SK-N-SH (cell line): ENCODE data around the gene LRRIQ3. TPM values are rescaled to one million over a fixed set of nuclear protein-coding genes. Genes with fewer than 3 reads are reported as not detected.

Experiments used
- CTCF ChIA-PET: fragments of 300-600, 350-600 bp; formaldehyde crosslinking; extraction: SDS; loops from one replicate; lab custom pipeline; 2021; lab: Yijun Ruan, JAX
- POLR2A ChIA-PET: fragments of 350-600 bp; sonication (Branson Sonifier 250); formaldehyde crosslinking; extraction: SDS; loops from one replicate; lab custom pipeline; 2020; ENCODE audit warnings: antibody characterized with exemption, inconsistent platforms; lab: Yijun Ruan, JAX
- DNase-seq: peaks from one replicate; pipeline ENCODE4 v3.0.0; 2012
- H2AFZ ChIP-seq: fragments of 200-600 bp; sonication (generic); 2 replicates; pipeline ENCODE4 v1.8.1; 2016; ENCODE audit warnings: antibody characterized with exemption, mild to moderate bottlenecking, low read depth
- H3F3A ChIP-seq: fragments of 200-600 bp; sonication (generic); replicated peaks from 2 replicates; pipeline ENCODE3; 2016; ENCODE audit warnings: antibody characterized with exemption, mild to moderate bottlenecking; ENCODE audit not compliant: insufficient read depth
- H3K27ac ChIP-seq, 2 experiments: fragments of 200-500 bp in 1 of 2; fragments of 200-600 bp in 1 of 2; sonication (Bioruptor generic) in 1 of 2; sonication (generic), shearing (Covaris generic) in 1 of 2; 2 replicates each; pipeline versions ENCODE4 v1.5.1 to v1.6.1; 2014 to 2016; ENCODE audit warnings: low read depth in 2 of 2, inconsistent platforms in 1 of 2, low read length in 1 of 2, mild to moderate bottlenecking in 1 of 2, mixed read lengths in 1 of 2
- H3K27me3 ChIP-seq: fragments of 200-600 bp; sonication (generic), shearing (Covaris generic); 2 replicates; pipeline ENCODE4 v1.6.1; 2016; ENCODE audit warnings: mixed run types; ENCODE audit not compliant: insufficient read depth
- H3K36me3 ChIP-seq, 2 experiments: fragments of 200-500 bp in 1 of 2; fragments of 200-600 bp in 1 of 2; sonication (Bioruptor generic) in 1 of 2; sonication (generic) in 1 of 2; replicated peaks in 1 of 2; 2 replicates each; pipeline versions ENCODE3 to v1.5.1; 2014 to 2016; ENCODE audit warnings: low read length in 1 of 2, mild to moderate bottlenecking in 1 of 2; ENCODE audit not compliant: insufficient read depth in 2 of 2, control insufficient read depth in 1 of 2
- H3K4me1 ChIP-seq, 2 experiments: fragments of 200-500 bp in 1 of 2; fragments of 200-600 bp in 1 of 2; sonication (Bioruptor generic) in 1 of 2; sonication (generic), shearing (Covaris generic) in 1 of 2; 2 replicates each; pipeline versions ENCODE4 v1.5.1 to v1.6.1; 2014 to 2016; ENCODE audit warnings: low read depth in 1 of 2, low read length in 1 of 2, mixed run types in 1 of 2; ENCODE audit not compliant: insufficient read depth in 2 of 2, control insufficient read depth in 1 of 2
- H3K4me2 ChIP-seq: fragments of 200-600 bp; sonication (generic), shearing (Covaris generic); 2 replicates; pipeline ENCODE4 v1.6.1; 2017; ENCODE audit warnings: mixed run types
- H3K4me3 ChIP-seq, 2 experiments: fragments of 200-500 bp in 1 of 2; fragments of 200-600 bp in 1 of 2; sonication (Bioruptor generic) in 1 of 2; sonication (generic), shearing (Covaris generic) in 1 of 2; 2 replicates each; pipeline versions ENCODE4 v1.5.1 to v1.8.1; 2014 to 2016; ENCODE audit warnings: low read depth in 2 of 2, inconsistent platforms in 1 of 2, low read length in 1 of 2, mild to moderate bottlenecking in 1 of 2, mixed read lengths in 1 of 2, moderate library complexity in 1 of 2
- H3K79me2 ChIP-seq: fragments of 200-600 bp; sonication (generic); 2 replicates; pipeline ENCODE4 v1.8.1; 2017; ENCODE audit warnings: mild to moderate bottlenecking; ENCODE audit not compliant: insufficient read depth
- H3K9ac ChIP-seq: fragments of 200-600 bp; sonication (generic); 2 replicates; pipeline ENCODE4 v1.6.1; 2017; ENCODE audit warnings: mixed run types
- H3K9me2 ChIP-seq: fragments of 200-600 bp; sonication (generic); 2 replicates; pipeline ENCODE4 v1.6.1; 2017; ENCODE audit warnings: mixed run types
- H3K9me3 ChIP-seq: fragments of 200-600 bp; sonication (generic); 2 replicates; pipeline ENCODE4 v1.6.1; 2017; ENCODE audit warnings: mixed run types, mild to moderate bottlenecking, moderate library complexity
- H4K20me1 ChIP-seq: fragments of 200-600 bp; sonication (generic); 2 replicates; pipeline ENCODE4 v1.6.1; 2017; ENCODE audit warnings: mild to moderate bottlenecking, mixed run types; ENCODE audit not compliant: insufficient read depth
- CTCF ChIP-seq: fragments of 200-600 bp; sonication (generic); IDR thresholded peaks from 2 replicates; pipeline ENCODE4 v1.6.1; 2017; ENCODE audit warnings: antibody characterized with exemption, mild to moderate bottlenecking, moderate library complexity
- EP300 ChIP-seq, 2 experiments: IDR thresholded peaks; 2 replicates each; pipeline versions ENCODE4 v1.4.0 to v1.6.1; 2012; ENCODE audit warnings: borderline replicate concordance in 1 of 2, low read depth in 1 of 2, low read length in 1 of 2
- EZH2phosphoT487 ChIP-seq: fragments of 200-600 bp; sonication (generic); IDR thresholded peaks from 2 replicates; pipeline ENCODE4 v1.6.1; 2017; ENCODE audit warnings: low read depth, mixed run types, mild to moderate bottlenecking, antibody characterized with exemption, moderate library complexity, borderline replicate concordance
- FOSL2 ChIP-seq: IDR thresholded peaks from 2 replicates; pipeline ENCODE4 v1.4.0; 2012; ENCODE audit warnings: low read depth, mild to moderate bottlenecking, moderate library complexity, borderline replicate concordance
- GABPA ChIP-seq: IDR thresholded peaks from 2 replicates; pipeline ENCODE4 v1.4.0; 2012; ENCODE audit warnings: low read depth, mild to moderate bottlenecking
- GATA2 ChIP-seq: sonication (generic); formaldehyde crosslinking; IDR thresholded peaks from 2 replicates; pipeline ENCODE4 v1.5.0; 2020; ENCODE audit warnings: mild to moderate bottlenecking, missing genetic modification reagents
- IRF3 ChIP-seq: fragments of 150-350 bp; IDR thresholded peaks from 2 replicates; pipeline ENCODE4 v1.6.1; 2016; ENCODE audit warnings: mild to moderate bottlenecking, low read depth, low read length
- JUND ChIP-seq: IDR thresholded peaks from 2 replicates; pipeline ENCODE4 v1.4.0; 2012
- MEF2A ChIP-seq: IDR thresholded peaks from 2 replicates; pipeline ENCODE4 v1.4.0; 2012; ENCODE audit warnings: low read depth, borderline replicate concordance
- RAD21 ChIP-seq: IDR thresholded peaks from 2 replicates; pipeline ENCODE4 v1.6.1; 2012; ENCODE audit warnings: mild to moderate bottlenecking, low read length
- RCOR1 ChIP-seq: fragments of 150-350 bp; IDR thresholded peaks from 2 replicates; pipeline ENCODE4 v1.6.1; 2017; ENCODE audit warnings: antibody characterized with exemption, low read length
- SIN3A ChIP-seq: IDR thresholded peaks from 2 replicates; pipeline ENCODE4 v1.6.1; 2012; ENCODE audit warnings: low read depth, mild to moderate bottlenecking, low read length, moderate library complexity, borderline replicate concordance
- SMC3 ChIP-seq: IDR thresholded peaks from 2 replicates; pipeline ENCODE4 v1.6.1; 2012; ENCODE audit warnings: low read depth, low read length, improper control_type of control experiment
- TCF12 ChIP-seq: IDR thresholded peaks from 2 replicates; pipeline ENCODE4 v1.4.0; 2012
- TEAD4 ChIP-seq: IDR thresholded peaks from 2 replicates; pipeline ENCODE4 v1.4.0; 2012; ENCODE audit warnings: mild to moderate bottlenecking, borderline replicate concordance; ENCODE audit not compliant: insufficient read depth
- USF1 ChIP-seq: IDR thresholded peaks from 2 replicates; pipeline ENCODE4 v1.4.0; 2012; ENCODE audit warnings: low read depth, borderline replicate concordance
- YY1 ChIP-seq: IDR thresholded peaks from 2 replicates; pipeline ENCODE4 v1.4.0; 2012; ENCODE audit warnings: low read depth, mild to moderate bottlenecking
- ZBTB33 ChIP-seq: IDR thresholded peaks from 2 replicates; pipeline ENCODE4 v1.4.0; 2012; ENCODE audit warnings: low read depth, borderline replicate concordance
- WGBS: methylation state at CpG from one replicate; pipeline ENCODE4 v1.1.6; 2017; ENCODE audit warnings: low lambda C conversion rate; 5-methylcytosine and 5-hydroxymethylcytosine counted together
- polyA plus RNA-seq, 3 experiments: library from polyadenylated mRNA; depleted of rRNA; stranded (reverse); fragments of >200 nt; gene quantifications; 2 replicates each; pipeline ENCODE4 v1.2.3, GENCODE V29; 2012
- TF ChIP-seq, protein P1 (sequence below): IDR thresholded peaks from 2 replicates; pipeline ENCODE4 v1.4.0; 2012; ENCODE audit warnings: low read depth

The LRRIQ3 gene
- polyA plus RNA-seq, 1 of the 3 experiments (the other 2 are of a cell fraction) = 0.56 TPM

DNA sequence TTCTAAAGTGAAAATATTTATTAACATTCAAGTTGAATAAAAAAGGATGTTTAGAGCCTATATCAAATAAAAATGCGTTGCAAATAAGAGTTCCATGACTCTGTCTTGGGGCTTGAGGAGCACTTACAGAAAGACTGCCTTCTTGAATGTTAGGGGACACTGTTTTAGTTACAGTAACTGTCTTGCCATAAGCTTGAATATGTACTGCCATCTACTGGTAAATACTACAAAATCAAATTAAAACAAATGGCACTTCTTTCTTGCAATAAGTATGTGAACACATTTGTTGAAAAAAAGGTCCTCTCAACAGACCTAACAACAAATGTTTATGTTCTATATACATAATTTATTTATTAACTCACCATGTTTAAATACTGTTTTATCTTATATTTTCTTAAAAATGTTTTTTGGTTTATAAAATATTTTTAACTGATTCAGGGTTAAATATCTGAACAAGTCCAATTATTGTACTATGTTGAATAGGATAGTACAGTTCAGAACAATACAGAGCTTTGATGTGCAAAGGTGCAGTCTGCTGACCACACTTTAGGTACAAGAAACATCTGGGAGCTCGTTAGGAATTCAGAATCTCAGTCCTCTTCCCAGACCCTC, 199.5 kb downstream of the LRRIQ3 start:
- Histone ChIP-seq H3K9me3 (no peaks in the 10 kb centered on the region), H3K27me3 (no peaks in the 10 kb centered on the region), H3K4me1 (no peaks in the 10 kb centered on the region), H3K27ac (no peak overlapping the region), H3K36me3 (no peaks in the 10 kb centered on the region), H2AFZ (no peak overlapping the region), H3K4me3 (no peak overlapping the region), H3K4me2 (no peak overlapping the region), H3K79me2 (no peaks in the 10 kb centered on the region), H4K20me1 (no peaks in the 10 kb centered on the region), H3K9ac (no peak overlapping the region), H3F3A (no peaks in the 10 kb centered on the region), H3K9me2 (no peaks in the 10 kb centered on the region)
- POLR2A ChIA-PET = no interaction called here
- TF ChIP-seq TEAD4 (no peak), GATA2 (CRISPR knock-in tag) (no peak), SMC3 (peak; percentile 37), RAD21 (peak; percentile 84), FOSL2 (no peak), ZBTB33 (no peak), SIN3A (no peak), CTCF (peak; percentile 65)
- WGBS = 0% methylated on average over 2 of the region's 2 CpGs
- DNase-seq = peak; percentile 18
- CTCF ChIA-PET = interaction anchor here (0.6 to 2.3 kb wide), 13 partner anchors 11 to 1274 kb away, joined by 3 to 6 read pairs (median 4); no protein-coding TSS in a partner anchor

DNA sequence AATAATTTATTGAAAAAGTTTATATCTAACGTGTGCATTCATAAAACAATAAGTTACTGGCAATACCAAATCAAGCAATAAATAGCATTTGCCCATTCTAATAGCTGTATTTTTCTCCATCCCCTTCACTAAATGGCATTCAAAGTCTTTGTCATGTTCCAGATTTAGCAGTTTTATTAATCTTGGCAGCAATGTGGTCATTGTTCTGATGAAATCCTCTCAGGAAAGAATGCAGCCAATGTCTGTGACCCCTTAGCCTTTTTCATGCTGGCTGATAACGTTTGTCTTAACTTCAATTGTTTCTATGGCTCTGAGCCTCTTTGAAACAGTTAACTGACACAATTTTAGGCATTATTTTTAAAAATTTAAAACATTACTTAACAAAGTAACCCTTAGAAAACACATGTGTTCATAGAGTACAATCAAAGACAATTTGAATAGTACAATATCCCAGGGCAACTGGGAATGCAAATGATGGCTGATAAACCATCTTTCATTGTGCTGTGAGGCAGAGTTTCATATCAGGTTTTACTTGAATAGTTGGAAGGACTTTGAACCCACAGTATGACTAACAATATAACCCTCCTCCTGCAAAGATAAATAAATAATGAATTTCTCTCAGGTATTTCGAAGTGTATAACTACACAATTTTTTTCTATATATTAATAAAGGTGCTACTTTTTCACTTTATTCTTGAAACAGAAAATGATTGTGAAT, 217.5 kb downstream of the LRRIQ3 start:
- no peaks in the 10 kb centered on the region for H3F3A ChIP-seq
- no peak overlapping the region for H3K4me3 ChIP-seq
- no peaks in the 10 kb centered on the region for H3K36me3 ChIP-seq
- H3K4me1 ChIP-seq = no peaks in the 10 kb centered on the region
- 10% methylated on average over 3 of the region's 3 CpGs for WGBS
- H3K9me3 ChIP-seq = no peaks in the 10 kb centered on the region
- H4K20me1 ChIP-seq = no peaks in the 10 kb centered on the region
- H3K9me2 ChIP-seq = no peaks in the 10 kb centered on the region
- DNase-seq = no peak
- no peaks in the 10 kb centered on the region for H3K27me3 ChIP-seq
- H3K4me2 ChIP-seq = no peak overlapping the region
- ChIA-PET POLR2A (no interaction called here), CTCF (no interaction called here)
- H3K79me2 ChIP-seq = no peaks in the 10 kb centered on the region
- H3K9ac ChIP-seq = no peak overlapping the region
- TF ChIP-seq MEF2A (no peak), TCF12 (no peak), SMC3 (no peak), USF1 (no peak), SIN3A (no peak), RCOR1 (no peak), EZH2phosphoT487 (no peak), FOSL2 (no peak), YY1 (no peak), EP300 (IDR thresholded peaks at IDR 0.05; ENCODE audit: borderline replicate concordance in 1 of 2, low read depth in 1 of 2, low read length in 1 of 2) (no peak), GABPA (no peak), IRF3 (no peak), JUND (no peak)
- TF ChIP-seq, protein P1, sequence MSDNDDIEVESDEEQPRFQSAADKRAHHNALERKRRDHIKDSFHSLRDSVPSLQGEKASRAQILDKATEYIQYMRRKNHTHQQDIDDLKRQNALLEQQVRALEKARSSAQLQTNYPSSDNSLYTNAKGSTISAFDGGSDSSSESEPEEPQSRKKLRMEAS = no peak
- H2AFZ ChIP-seq = no peak overlapping the region; the same call in 1 of the 2 replicates
- H3K27ac ChIP-seq = no peak overlapping the region
